GM12873 (cell line): Measurements from ENCODE around the gene PPFIBP1.

ENCODE experiments used
- TF ChIP-seq, protein P1 (sequence below): IDR thresholded peaks from 2 replicates; pipeline ENCODE4 v1.5.1; 2012; ENCODE audit warnings: low read depth, mild to moderate bottlenecking, moderate library complexity, low read length, control low read depth; ENCODE audit not compliant: insufficient read depth; ENCODE audit errors: missing control alignments

Gene PPFIBP1

DNA sequence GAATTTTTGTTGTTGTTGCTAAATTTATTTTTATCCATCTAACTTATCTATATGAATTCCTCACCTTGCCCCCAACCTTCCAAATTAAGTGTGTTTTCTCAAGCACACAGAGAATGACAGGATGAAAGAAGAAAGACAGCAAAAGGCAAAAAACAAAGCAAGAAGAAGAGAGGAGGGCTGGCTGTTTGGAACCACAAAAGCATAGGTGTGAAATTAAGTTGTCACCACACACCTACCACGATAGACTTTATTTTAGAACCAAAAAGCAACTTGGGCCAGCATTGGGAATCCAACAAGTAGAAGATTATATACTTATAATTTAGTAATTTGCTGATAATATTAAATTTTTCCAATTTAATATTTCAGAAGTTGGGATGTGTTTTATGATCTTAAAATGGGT lies 113.5 kb downstream of the PPFIBP1 start:
- TF ChIP-seq, protein P1, sequence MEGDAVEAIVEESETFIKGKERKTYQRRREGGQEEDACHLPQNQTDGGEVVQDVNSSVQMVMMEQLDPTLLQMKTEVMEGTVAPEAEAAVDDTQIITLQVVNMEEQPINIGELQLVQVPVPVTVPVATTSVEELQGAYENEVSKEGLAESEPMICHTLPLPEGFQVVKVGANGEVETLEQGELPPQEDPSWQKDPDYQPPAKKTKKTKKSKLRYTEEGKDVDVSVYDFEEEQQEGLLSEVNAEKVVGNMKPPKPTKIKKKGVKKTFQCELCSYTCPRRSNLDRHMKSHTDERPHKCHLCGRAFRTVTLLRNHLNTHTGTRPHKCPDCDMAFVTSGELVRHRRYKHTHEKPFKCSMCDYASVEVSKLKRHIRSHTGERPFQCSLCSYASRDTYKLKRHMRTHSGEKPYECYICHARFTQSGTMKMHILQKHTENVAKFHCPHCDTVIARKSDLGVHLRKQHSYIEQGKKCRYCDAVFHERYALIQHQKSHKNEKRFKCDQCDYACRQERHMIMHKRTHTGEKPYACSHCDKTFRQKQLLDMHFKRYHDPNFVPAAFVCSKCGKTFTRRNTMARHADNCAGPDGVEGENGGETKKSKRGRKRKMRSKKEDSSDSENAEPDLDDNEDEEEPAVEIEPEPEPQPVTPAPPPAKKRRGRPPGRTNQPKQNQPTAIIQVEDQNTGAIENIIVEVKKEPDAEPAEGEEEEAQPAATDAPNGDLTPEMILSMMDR = no peak

DNA sequence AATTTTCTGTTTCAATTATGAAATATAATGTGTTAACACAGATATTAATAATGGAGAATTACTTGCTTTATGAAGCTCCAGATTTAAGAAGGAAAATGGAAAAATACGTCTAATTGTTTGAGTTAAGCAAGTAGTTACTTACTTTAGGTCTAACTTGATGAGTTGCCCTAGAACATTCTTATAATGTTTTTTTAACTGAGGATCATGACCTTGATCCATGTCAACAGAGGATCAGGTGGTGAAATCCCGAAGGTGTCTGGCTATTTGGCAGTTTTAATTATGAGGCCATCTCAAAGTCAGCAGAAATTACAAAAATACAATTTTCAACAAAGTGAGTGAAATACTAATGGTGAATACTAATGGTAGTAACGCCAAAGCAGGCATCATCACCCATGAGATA lies 115.3 kb downstream of the PPFIBP1 start:
- TF ChIP-seq, protein P1 = no peak

DNA sequence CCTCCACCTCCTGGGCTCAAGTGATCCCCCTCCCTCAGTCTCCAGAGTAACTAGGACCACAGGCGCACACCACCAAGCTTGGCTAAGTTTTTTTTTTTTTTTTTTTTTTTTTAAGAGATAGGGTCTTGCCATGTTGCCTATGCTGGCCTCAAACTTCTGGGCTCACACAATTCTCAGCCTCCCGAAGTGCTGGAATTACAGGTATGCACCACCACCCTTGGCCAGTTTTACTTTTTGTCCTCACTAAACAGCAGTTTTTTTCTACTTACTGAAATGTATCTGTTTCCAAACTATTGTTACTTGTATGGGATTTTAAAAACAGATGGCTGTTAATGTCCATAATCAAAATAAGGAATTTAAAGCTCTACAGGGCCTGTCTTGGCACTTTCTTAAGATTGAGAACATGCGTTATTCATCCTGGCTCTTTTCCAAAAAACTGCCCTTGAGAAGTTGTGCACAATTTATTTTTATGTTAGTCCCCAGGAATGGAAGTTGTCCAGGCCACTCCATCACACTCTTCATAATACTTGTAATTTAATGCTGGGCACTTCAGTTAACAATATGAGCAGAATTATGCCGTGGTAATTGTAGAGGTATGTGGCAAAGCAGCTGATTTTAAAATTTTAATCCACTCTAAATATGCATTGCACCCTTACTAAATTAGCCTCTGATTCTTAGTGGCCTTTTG lies 120.3 kb downstream of the PPFIBP1 start:
- TF ChIP-seq, protein P1 = no peak

DNA sequence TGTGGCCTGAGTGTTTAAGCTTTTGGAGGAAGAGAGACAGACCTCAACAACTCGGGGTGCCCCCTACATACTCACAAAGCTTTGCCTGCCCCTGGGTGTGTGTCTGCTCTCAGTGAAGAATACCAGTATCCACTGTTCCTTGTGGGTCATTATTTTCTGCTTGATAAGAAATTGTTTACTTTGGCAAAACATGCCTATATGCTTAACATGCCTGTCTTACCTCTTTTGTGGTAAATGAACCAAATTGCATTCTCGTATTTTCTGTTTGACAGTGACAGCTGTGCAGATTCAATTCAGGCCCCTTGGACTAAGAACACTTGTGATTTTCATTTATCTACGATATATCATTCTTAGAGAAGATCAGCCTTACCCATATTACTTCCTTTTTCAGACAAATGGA lies 121.7 kb downstream of the PPFIBP1 start:
- TF ChIP-seq, protein P1 = no peak

DNA sequence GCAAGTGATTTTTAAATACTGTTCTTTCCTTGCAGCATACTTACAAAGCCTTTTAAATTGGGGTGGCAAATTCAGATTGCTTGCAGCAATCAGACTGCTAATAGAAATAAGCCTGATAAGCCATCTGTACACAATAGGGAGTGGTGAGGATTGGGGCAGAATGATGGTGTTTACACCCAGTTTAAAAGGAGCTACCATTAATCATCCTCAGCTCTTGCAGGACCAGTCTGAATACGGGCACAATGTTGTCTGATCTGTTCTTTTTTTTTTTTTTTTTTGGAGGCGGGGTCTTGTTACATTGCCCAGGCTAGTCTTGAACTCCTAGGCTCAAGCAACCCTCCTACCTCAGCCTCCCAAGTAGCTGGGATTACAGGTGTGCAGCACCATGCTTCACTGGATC lies 122.1 kb downstream of the PPFIBP1 start:
- TF ChIP-seq, protein P1 = no peak

DNA sequence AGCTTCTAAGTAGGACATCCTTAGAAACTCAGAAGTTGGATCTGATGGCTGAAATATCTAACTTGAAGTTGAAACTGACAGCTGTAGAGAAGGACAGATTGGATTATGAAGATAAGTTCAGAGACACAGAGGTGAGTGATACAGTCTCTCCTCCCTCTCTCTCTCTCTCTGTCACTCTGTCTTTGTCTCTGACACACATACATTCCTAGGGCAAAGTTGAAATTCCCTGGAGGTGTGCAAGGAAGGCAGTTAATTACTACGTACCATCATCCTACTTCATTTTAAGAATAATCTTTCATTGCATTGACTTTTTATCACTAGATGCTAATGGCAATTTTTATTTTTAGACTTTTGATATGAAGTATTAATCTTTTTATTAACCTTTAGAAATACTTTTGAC lies 126.0 kb downstream of the PPFIBP1 start:
- TF ChIP-seq, protein P1 = no peak

DNA sequence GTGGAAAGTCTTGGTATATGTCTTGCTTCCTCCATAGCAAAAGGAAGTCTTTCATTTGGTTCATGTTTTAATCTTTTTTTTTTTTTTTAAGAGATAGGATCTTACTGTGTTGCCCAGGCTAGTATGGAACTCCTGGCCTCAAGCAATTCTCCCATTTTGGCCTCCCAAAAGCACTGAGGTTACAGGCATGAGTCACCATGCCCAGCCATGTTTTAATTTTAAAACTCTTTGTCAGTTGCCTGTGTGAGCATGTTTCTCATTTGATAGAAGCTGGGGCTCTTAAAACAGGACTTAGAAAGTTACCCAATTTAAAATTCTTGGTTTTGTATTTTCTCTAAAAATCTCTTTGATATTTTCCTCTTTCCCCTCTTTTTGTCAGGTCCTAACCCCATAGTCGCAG lies 127.2 kb downstream of the PPFIBP1 start:
- TF ChIP-seq, protein P1 = no peak
